Endodermal cell (in vitro differentiated cells): ENCODE results near the gene PRDM5. TPM values are rescaled to one million over a fixed set of nuclear protein-coding genes. Genes with fewer than 3 reads are reported as not detected.

ENCODE experiments used
- DNase-seq: peaks from one replicate; pipeline ENCODE4 v3.0.0-alpha.2; 2017
- H3K27ac ChIP-seq: 2 replicates; pipeline ENCODE4 v1.5.1; 2013; ENCODE audit warnings: mild to moderate bottlenecking, low read depth, low read length, moderate library complexity
- H3K27me3 ChIP-seq: 2 replicates; pipeline ENCODE4 v1.6.1; 2013; ENCODE audit warnings: mild to moderate bottlenecking, low read length, moderate library complexity; ENCODE audit not compliant: insufficient read depth, control insufficient read depth, poor library complexity, severe bottlenecking
- H3K36me3 ChIP-seq: 2 replicates; pipeline ENCODE4 v1.7.0; 2013; ENCODE audit warnings: mild to moderate bottlenecking, low read length, moderate library complexity; ENCODE audit not compliant: control insufficient read depth, insufficient read depth
- H3K4me1 ChIP-seq: one replicate; pipeline ENCODE4 v1.7.0; 2013; ENCODE audit warnings: low read length; ENCODE audit not compliant: control insufficient read depth, insufficient read depth
- H3K4me3 ChIP-seq: 2 replicates; pipeline ENCODE4 v1.5.1; 2013; ENCODE audit warnings: mild to moderate bottlenecking, low read length, moderate library complexity
- H3K9ac ChIP-seq: 2 replicates; pipeline ENCODE4 v1.6.1; 2013; ENCODE audit warnings: mild to moderate bottlenecking, low read length, moderate library complexity; ENCODE audit not compliant: poor library complexity, severe bottlenecking; ENCODE audit errors: extremely low read depth
- H3K9me3 ChIP-seq: 2 replicates; pipeline ENCODE4 v1.6.1; 2013; ENCODE audit warnings: mild to moderate bottlenecking, low read length, moderate library complexity; ENCODE audit not compliant: control insufficient read depth
- H3K27ac Mint-ChIP-seq: 2 replicates; pipeline ENCODE4 v1.8.0; 2020; ENCODE audit warnings: mixed read lengths
- H3K27me3 Mint-ChIP-seq: 2 replicates; pipeline ENCODE4 v1.8.0; 2021; ENCODE audit warnings: mild to moderate bottlenecking, mixed read lengths; ENCODE audit not compliant: insufficient read depth
- H3K36me3 Mint-ChIP-seq: 2 replicates; pipeline ENCODE4 v1.8.0; 2020; ENCODE audit warnings: low read depth, mixed read lengths
- H3K4me1 Mint-ChIP-seq: 2 replicates; pipeline ENCODE4 v1.8.0; 2020; ENCODE audit warnings: mixed read lengths
- H3K4me3 Mint-ChIP-seq: 2 replicates; pipeline ENCODE4 v1.8.0; 2020; ENCODE audit warnings: mild to moderate bottlenecking, moderate library complexity, mixed read lengths
- H3K9me3 Mint-ChIP-seq: 2 replicates; pipeline ENCODE4 v1.8.0; 2020; ENCODE audit warnings: mild to moderate bottlenecking, mixed read lengths
- CTCF ChIP-seq: fragments of 200-600 bp; sonication (generic); conservative IDR thresholded peaks from 2 replicates; pipeline ENCODE4 v1.5.0; 2021; ENCODE audit warnings: antibody characterized with exemption, mild to moderate bottlenecking
- WGBS, 2 experiments: methylation state at CpG; one replicate each; pipeline versions ENCODE4 v1.1.5 to v1.1.7; 2013; ENCODE audit warnings: missing lambda C conversion rate in 2 of 2, mixed read lengths in 1 of 2; ENCODE audit not compliant: insufficient coverage in 1 of 2, insufficient read length in 1 of 2; 5-methylcytosine and 5-hydroxymethylcytosine counted together
- total RNA-seq, 2 donors: library from RNA; stranded (reverse); fragmentation: NEBNext Ultra II Directional in 1 of 2; extraction: Animal tissue kit (Norgen Biotek cat#: 25700) in 1 of 2; gene quantifications; 2 replicates in 1 of 2; 3 replicates in 1 of 2; pipeline ENCODE4 v1.2.1, GENCODE V29; 2021

Gene PRDM5
- total RNA-seq, 2 donors from 2014 or later: 18.3 to 19.1 TPM

GRCh38 chr4:120893314-120893713 lies 29.2 kb downstream of the PRDM5 start:
- Histone ChIP-seq H3K4me3 (no peak overlapping the region), H3K36me3 (no peaks in the 10 kb centered on the region), H3K9ac (no peak overlapping the region), H3K27me3 (no peaks in the 10 kb centered on the region), H3K9me3 (peaks cover 21% of the 10 kb centered on the region), H3K4me1 (no peaks in the 10 kb centered on the region), H3K27ac (no peak overlapping the region)
- 91 to 100% methylated on average over 2 of the region's 2 CpGs for WGBS, 2 experiments
- H3K4me3 Mint-ChIP-seq: no peak overlapping the region
- DNase-seq: no peak
- no peak overlapping the region for H3K27ac Mint-ChIP-seq
- peaks cover 21% of the 10 kb centered on the region for H3K36me3 Mint-ChIP-seq
- H3K27me3 Mint-ChIP-seq: no peaks in the 10 kb centered on the region
- peaks cover 33% of the 10 kb centered on the region for H3K9me3 Mint-ChIP-seq
- no peaks in the 10 kb centered on the region for H3K4me1 Mint-ChIP-seq
- TF ChIP-seq CTCF: no peak

DNA sequence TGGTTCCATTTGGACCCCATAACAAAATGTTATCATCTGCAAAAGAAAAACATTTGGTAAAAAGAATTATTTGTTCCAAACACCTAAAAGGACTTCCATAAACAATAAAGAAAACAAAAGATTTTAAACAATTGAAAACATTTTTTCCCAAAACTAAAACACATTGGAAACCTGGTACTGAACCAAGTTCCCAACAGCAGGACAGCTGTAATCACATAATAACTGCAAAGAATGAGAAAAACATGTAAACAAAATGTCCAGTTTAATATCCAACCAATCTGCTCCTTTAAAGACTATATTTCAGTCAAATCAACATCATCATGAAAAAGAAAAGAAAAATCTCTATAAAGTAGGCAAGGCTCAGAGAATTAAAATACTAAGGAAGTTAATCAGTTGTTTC lies 36.3 kb downstream of the PRDM5 start:
- no peaks in the 10 kb centered on the region for H3K27me3 ChIP-seq
- H3K4me3 Mint-ChIP-seq: no peak overlapping the region
- H3K36me3 Mint-ChIP-seq: peaks cover 14% of the 10 kb centered on the region
- H3K27me3 Mint-ChIP-seq: no peaks in the 10 kb centered on the region
- no peak overlapping the region for H3K4me3 ChIP-seq
- peaks cover 25% of the 10 kb centered on the region for H3K9me3 Mint-ChIP-seq
- H3K9me3 ChIP-seq: peaks cover 19% of the 10 kb centered on the region
- H3K9ac ChIP-seq: no peak overlapping the region
- H3K4me1 Mint-ChIP-seq: peaks cover 5% of the 10 kb centered on the region
- no peaks in the 10 kb centered on the region for H3K36me3 ChIP-seq
- no peak for DNase-seq
- no peak for TF ChIP-seq CTCF
- H3K27ac Mint-ChIP-seq: no peak overlapping the region
- no peaks in the 10 kb centered on the region for H3K4me1 ChIP-seq
- no peak overlapping the region for H3K27ac ChIP-seq

GRCh38 chr4:120881846-120882245 lies 40.7 kb downstream of the PRDM5 start:
- Histone ChIP-seq H3K36me3 (no peaks in the 10 kb centered on the region), H3K4me1 (no peaks in the 10 kb centered on the region), H3K27ac (no peak overlapping the region), H3K9me3 (peaks cover 5% of the 10 kb centered on the region), H3K9ac (no peak overlapping the region), H3K27me3 (no peaks in the 10 kb centered on the region), H3K4me3 (no peak overlapping the region)
- DNase-seq: no peak
- Mint-ChIP-seq H3K27me3 (no peaks in the 10 kb centered on the region), H3K27ac (no peak overlapping the region), H3K9me3 (peaks cover 19% of the 10 kb centered on the region), H3K4me1 (no peaks in the 10 kb centered on the region), H3K36me3 (peaks cover 17% of the 10 kb centered on the region), H3K4me3 (no peak overlapping the region)
- 93 to 97% methylated on average over 4 of the region's 4 CpGs for WGBS, 2 experiments
- TF ChIP-seq CTCF: no peak
